HG02938 (cell line): Measurements from ENCODE around the gene PTCD1.

Experiments
- ATAC-seq: cut with Tn5 transposase; IDR thresholded peaks from one replicate; pipeline ENCODE4 v1.9.1; 2021; ENCODE audit warnings: mild to moderate bottlenecking, moderate library complexity; ENCODE audit not compliant: unreplicated experiment

Gene PTCD1

GRCh38 chr7:99438573-99439480 lies at the start of gene PTCD1, which contains the start of gene CPSF4:
PTCD1 (minus strand) TSS chr7:99438798; CDS start chr7:99435242, 3,556 bp downstream.
CPSF4 (plus strand) TSS chr7:99438943; CDS start chr7:99439083, 140 bp downstream.
- peak; percentile 86 for ATAC-seq

- ATAC-seq, result no peak
These were observed 46.5 kb upstream of the PTCD1 start for GRCh38 chr7:99485094-99485493.

- no peak for ATAC-seq
These were observed 40.2 kb upstream of the PTCD1 start for GRCh38 chr7:99478464-99479440.

- no peak for ATAC-seq
These were observed 37.5 kb upstream of the PTCD1 start for GRCh38 chr7:99476107-99476506.

- no peak for ATAC-seq
These were observed 34.7 kb upstream of the PTCD1 start for GRCh38 chr7:99473315-99473596.

- ATAC-seq, result peak; percentile 89
These were observed 34.1 kb upstream of the PTCD1 start, which contains the start of gene ZNF789 for GRCh38 chr7:99472561-99473314. ZNF789 (plus strand) TSS chr7:99472890; CDS start chr7:99476457, 3,567 bp downstream.

GRCh38 chr7:99469381-99470065 lies 30.9 kb upstream of the PTCD1 start:
- no peak for ATAC-seq

GRCh38 chr7:99468336-99468918 lies 29.8 kb upstream of the PTCD1 start:
- ATAC-seq, result no peak

GRCh38 chr7:99465421-99465768 lies 26.8 kb upstream of the PTCD1 start:
- ATAC-seq, result no peak

GRCh38 chr7:99461221-99461620 lies 22.6 kb upstream of the PTCD1 start:
- no peak for ATAC-seq

GRCh38 chr7:99460651-99461050 lies 22.1 kb upstream of the PTCD1 start:
- no peak for ATAC-seq

- ATAC-seq, result no peak
These were observed 20.5 kb upstream of the PTCD1 start for GRCh38 chr7:99459087-99459486.

- no peak for ATAC-seq
These were observed 19.3 kb upstream of the PTCD1 start for GRCh38 chr7:99457650-99458493.

GRCh38 chr7:99457050-99457649 lies 18.6 kb upstream of the PTCD1 start:
- ATAC-seq, result no peak

- no peak for ATAC-seq
These were observed 17.7 kb upstream of the PTCD1 start for GRCh38 chr7:99456288-99456687.

- ATAC-seq, result no peak
These were observed 17.3 kb upstream of the PTCD1 start for GRCh38 chr7:99455874-99456273.

GRCh38 chr7:99453105-99453504 lies 14.5 kb upstream of the PTCD1 start:
- ATAC-seq, result no peak

GRCh38 chr7:99452541-99452940 lies 13.9 kb upstream of the PTCD1 start:
- ATAC-seq, result no peak

- no peak for ATAC-seq
These were observed 13.3 kb upstream of the PTCD1 start for GRCh38 chr7:99451936-99452335.
